Bronchial epithelial cell (primary cell): ENCODE data around the gene AGPS. TPM values are rescaled to one million over a fixed set of nuclear protein-coding genes. Genes with fewer than 3 reads are reported as not detected.
"Not testable (repeated sequence)": the region's sequence is repeated elsewhere in the genome, so short reads cannot be mapped to it uniquely, and the experiment has no call there.

ENCODE experiments used
- DNase-seq: peaks from one replicate; pipeline ENCODE4 v3.0.0-alpha.2; 2010; ENCODE audit warnings: low read depth
- FAIRE-seq: peaks from 2 replicates; lab custom pipeline; 2011; peaks lifted over from hg19 to GRCh38; lab: Jason Lieb, UNC
- H3K27me3 ChIP-seq: 2 replicates; pipeline ENCODE4 v1.5.1; 2011; ENCODE audit warnings: low read length; ENCODE audit not compliant: control insufficient read depth, insufficient read depth
- H3K36me3 ChIP-seq: 2 replicates; pipeline ENCODE4 v1.5.1; 2011; ENCODE audit warnings: low read length; ENCODE audit not compliant: control insufficient read depth, insufficient read depth
- H3K4me3 ChIP-seq: 2 replicates; pipeline ENCODE4 v1.5.1; 2011; ENCODE audit warnings: mild to moderate bottlenecking, low read depth, low read length, control low read depth
- CTCF ChIP-seq: IDR thresholded peaks from 2 replicates; pipeline ENCODE4 v1.5.1; 2011; ENCODE audit warnings: mild to moderate bottlenecking, moderate library complexity, low read length, control low read depth, inconsistent platforms; ENCODE audit not compliant: insufficient read depth, severe bottlenecking
- total RNA-seq: library from RNA; depleted of rRNA; stranded (reverse); fragments of >200 nt; gene quantifications from 2 replicates; pipeline ENCODE4 v1.2.1, GENCODE V29; 2014

The AGPS gene
- total RNA-seq, 1 donor from 2014 or later = 34.8 TPM

DNA sequence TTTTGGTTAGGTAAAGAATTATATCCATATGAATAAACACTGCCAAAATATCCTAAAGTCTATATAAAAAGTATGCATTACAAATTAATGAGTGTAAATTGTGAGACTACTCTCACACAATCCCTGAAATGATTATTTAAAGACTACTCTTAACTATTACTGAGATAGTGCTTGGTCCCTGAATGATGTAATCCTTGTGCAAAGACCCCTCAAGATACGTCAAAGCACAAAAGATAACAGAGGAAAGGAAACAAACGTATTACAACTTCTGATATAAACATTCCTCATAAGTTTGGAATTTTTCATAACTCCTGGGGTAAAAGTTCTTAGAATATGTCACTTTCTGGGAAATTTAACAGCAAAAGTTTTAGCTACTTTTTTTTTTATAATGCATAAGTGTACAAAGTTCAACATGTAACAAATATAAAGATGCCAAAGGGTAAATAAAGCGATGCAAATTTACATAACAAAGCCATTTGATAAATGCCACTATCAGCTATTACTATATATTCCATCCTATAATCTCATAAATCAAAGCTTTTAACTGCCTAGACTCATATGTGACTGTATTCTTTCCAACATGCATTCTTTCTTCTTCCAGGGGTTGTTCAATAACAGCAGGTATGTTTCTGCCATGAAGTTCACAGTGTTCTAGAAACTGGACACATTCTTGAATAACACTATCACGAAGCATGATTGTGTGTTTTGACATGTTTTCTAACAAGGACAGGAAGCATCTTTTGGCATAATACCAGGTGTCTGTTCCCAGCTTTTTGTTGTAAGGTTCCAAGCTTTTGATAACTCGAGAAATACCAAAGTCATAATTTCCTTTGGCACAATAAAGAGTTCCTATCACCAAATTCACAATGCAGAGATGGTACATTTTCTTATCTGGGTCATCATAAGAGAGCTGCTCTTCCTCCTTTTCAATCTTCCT lies 158.0 kb downstream of the AGPS start:
- TF ChIP-seq CTCF = no peak
- DNase-seq (no peak), FAIRE-seq (no peak)
- H3K27me3 ChIP-seq = no peaks in the 10 kb centered on the region
- no peak overlapping the region for H3K4me3 ChIP-seq
- H3K36me3 ChIP-seq = no peaks in the 10 kb centered on the region

DNA sequence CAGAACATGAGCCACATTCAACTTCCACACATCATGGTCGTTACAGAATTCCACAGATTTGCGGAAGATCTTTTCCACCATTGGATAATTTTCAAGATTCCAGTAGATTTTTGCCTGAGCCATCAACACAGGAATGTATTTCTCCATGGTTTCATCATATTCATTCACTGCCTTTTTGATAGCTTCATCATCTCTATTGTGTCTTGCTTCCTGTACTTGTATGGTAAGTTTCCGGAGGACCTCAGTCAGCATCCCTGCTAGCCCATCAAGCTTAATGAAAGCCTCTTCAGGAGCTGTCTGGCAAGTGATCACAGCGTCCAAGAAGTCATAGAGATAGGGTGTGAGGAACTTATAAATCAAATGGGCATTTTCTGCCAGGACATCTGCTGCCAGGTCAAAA lies 158.8 kb downstream of the AGPS start:
- peak; percentile 28 for FAIRE-seq
- not testable (repeated sequence) for H3K4me3 ChIP-seq, H3K27me3 ChIP-seq, DNase-seq, H3K36me3 ChIP-seq

GRCh38 chr2:177551989-177552421 lies 159.4 kb downstream of the AGPS start:
- H3K4me3 ChIP-seq = peak overlapping the region; percentile 60
- DNase-seq = no peak
- no peaks in the 10 kb centered on the region for H3K36me3 ChIP-seq
- no peak for TF ChIP-seq CTCF
- no peaks in the 10 kb centered on the region for H3K27me3 ChIP-seq
- FAIRE-seq = no peak

DNA sequence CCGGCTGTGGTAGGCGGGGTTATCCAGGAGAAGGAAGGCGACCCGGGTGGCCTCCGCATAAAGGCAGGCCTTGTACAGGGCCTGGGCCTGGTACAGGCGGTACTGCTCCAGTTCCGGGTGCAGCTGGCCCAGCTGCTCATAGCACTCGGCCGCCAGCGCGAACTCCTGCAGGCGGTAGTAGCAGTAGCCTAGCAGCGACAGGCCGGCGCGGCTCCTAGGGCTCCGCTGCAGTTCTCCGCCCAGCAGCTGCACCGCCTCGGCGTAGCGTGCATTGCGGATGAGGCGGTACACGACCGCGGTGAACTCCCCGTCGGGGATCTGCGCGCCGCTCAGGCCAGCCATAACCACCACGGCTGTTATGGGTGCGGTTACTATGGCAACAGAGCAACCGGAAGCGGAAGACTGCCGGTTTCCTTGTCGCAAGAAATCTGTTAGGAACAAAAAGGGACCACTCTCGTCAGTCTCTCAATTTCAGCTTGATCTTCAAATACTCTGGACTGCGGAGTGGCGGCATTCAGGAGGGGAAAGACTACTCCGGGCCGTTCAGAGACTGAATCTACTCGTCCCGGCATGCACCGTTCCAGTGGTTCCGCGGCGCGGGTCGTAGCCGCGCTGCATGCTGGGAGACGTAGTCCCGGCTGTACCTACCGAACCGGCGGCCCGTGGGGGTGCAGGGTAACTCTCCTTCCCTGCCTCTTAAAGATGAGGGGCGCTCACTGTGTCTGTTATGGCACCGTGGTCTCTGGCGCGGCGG lies 160.0 kb downstream of the AGPS start:
- no peaks in the 10 kb centered on the region for H3K27me3 ChIP-seq
- peak overlapping the region; percentile 60 for H3K4me3 ChIP-seq
- peak; percentile 76 for DNase-seq
- no peak for FAIRE-seq
- no peak for TF ChIP-seq CTCF
- no peaks in the 10 kb centered on the region for H3K36me3 ChIP-seq

DNA sequence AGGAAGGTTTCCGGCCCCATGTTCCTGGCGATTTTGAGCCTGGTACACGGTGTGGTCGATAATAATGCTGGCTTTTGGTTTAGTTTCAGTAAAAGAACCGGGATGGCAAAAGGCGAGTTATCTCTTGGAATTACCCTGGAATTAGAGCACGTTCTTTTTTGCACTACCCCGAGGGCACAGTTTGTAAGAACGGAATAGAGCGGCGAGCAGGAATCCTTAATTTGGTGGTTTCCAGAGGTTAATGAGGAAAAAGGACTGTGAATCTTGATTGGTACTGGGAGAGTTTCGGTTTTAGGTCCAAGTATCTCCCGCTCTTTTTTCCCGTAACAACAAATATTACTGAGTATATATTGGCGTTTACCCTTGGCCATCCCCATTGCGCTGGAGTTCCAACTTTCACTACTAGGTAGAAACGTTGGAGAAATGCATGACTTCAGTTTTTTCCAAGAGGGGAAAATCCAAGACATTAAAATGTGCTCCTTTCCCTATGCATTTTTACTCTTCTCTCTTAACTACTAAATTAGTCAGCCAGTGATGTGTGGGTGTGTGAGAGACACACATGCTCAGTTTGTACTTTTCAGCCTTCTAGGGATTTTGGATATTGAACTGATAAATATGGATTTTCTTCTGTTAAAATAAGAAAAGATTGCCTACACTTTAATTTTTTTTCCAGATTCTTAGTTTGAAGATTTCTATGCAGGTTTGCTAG lies 160.8 kb downstream of the AGPS start:
- peak overlapping the region; percentile 60 for H3K4me3 ChIP-seq
- FAIRE-seq (no peak), DNase-seq (peak; percentile 54)
- no peaks in the 10 kb centered on the region for H3K36me3 ChIP-seq
- H3K27me3 ChIP-seq = no peaks in the 10 kb centered on the region
- TF ChIP-seq CTCF = no peak
